A673 (cell line): Measurements from ENCODE around the gene MOK. TPM values are rescaled to one million over a fixed set of nuclear protein-coding genes. Genes with fewer than 3 reads are reported as not detected.

Source experiments
- BruUV-seq: library from RNA; stranded (reverse); fragments of 400-500 nt; replicated peaks from 2 replicates; lab custom pipeline; 2021; lab: Mats Ljungman, UMichigan
- CTCF ChIA-PET: fragments of 300-600 bp; sonication (Branson Sonifier 250); formaldehyde crosslinking; loops from one replicate; lab custom pipeline; 2022; ENCODE audit warnings: antibody characterized with exemption; lab: Charles Lee
- POLR2A ChIA-PET: fragments of 300-600 bp; sonication (Branson Sonifier 250); formaldehyde crosslinking; loops from one replicate; lab custom pipeline; 2022; ENCODE audit warnings: antibody characterized with exemption; ENCODE audit not compliant: low non-redundant PET; lab: Charles Lee
- DNase-seq: peaks from one replicate; pipeline ENCODE4 v3.0.0-alpha.2; 2015; ENCODE audit warnings: low spot score
- H3K27ac ChIP-seq: fragments of 200-600 bp; sonication (generic); 2 replicates; pipeline ENCODE4 v1.5.1; 2016; ENCODE audit warnings: mixed run types, low read depth, mild to moderate bottlenecking, mixed read lengths, antibody characterized with exemption, low read length; ENCODE audit not compliant: poor library complexity, severe bottlenecking
- H3K27me3 ChIP-seq: fragments of 200-600 bp; sonication (generic); replicated peaks from 2 replicates; pipeline ENCODE4 v1.6.1; 2017; ENCODE audit warnings: mixed run types, low read depth, mild to moderate bottlenecking, mixed read lengths, antibody characterized with exemption, low read length; ENCODE audit not compliant: insufficient read depth, poor library complexity
- H3K36me3 ChIP-seq: fragments of 200-600 bp; sonication (generic); 2 replicates; pipeline ENCODE4 v1.6.1; 2016; ENCODE audit warnings: mixed run types, mild to moderate bottlenecking, mixed read lengths, antibody characterized with exemption, low read length; ENCODE audit not compliant: insufficient read depth, poor library complexity, severe bottlenecking
- H3K4me1 ChIP-seq: fragments of 200-600 bp; sonication (generic); 2 replicates; pipeline ENCODE4 v1.6.1; 2017; ENCODE audit warnings: mixed run types, mild to moderate bottlenecking, mixed read lengths, antibody characterized with exemption, low read length; ENCODE audit not compliant: insufficient read depth, poor library complexity, severe bottlenecking
- H3K4me3 ChIP-seq: fragments of 200-600 bp; sonication (generic); 2 replicates; pipeline ENCODE4 v1.5.1; 2016; ENCODE audit warnings: low read depth, mixed run types, mild to moderate bottlenecking, mixed read lengths, low read length; ENCODE audit not compliant: poor library complexity, severe bottlenecking
- H3K9me3 ChIP-seq: fragments of 200-600 bp; sonication (generic); 2 replicates; pipeline ENCODE4 v1.6.1; 2016; ENCODE audit warnings: mixed run types, low read depth, mild to moderate bottlenecking, mixed read lengths, antibody characterized with exemption, low read length; ENCODE audit not compliant: poor library complexity, severe bottlenecking
- CTCF ChIP-seq: fragments of 300-800, 200-600 bp; sonication (generic); conservative IDR thresholded peaks from 2 replicates; pipeline ENCODE4 v1.5.1; 2017; ENCODE audit warnings: low read depth, mild to moderate bottlenecking, antibody characterized with exemption, low read length, moderate library complexity, mixed read lengths
- EZH2 ChIP-seq: fragments of 200-600 bp; sonication (generic); IDR thresholded peaks from 2 replicates; pipeline ENCODE4 v1.6.1; 2017; ENCODE audit warnings: borderline replicate concordance, low read depth, mild to moderate bottlenecking, mixed read lengths, antibody characterized with exemption, low read length; ENCODE audit not compliant: poor library complexity, severe bottlenecking
- intact Hi-C: fragments of 100-400 bp; cut with micrococcal nuclease; formaldehyde crosslinking; loops from one replicate; pipeline ENCODE4 v1.10.0; 2022; ENCODE audit not compliant: unreplicated experiment
- total RNA-seq: library from RNA; stranded (reverse); gene quantifications from 2 replicates; pipeline ENCODE4 v1.2.3, GENCODE V29; 2021

The MOK gene
- total RNA-seq, 1 experiment from 2014 or later: 27.4 TPM

GRCh38 chr14:102212356-102212755, 92.6 kb downstream of the MOK start:
- no TSS peak for BruUV-seq
- intact Hi-C loops: no loop called here
- peaks cover 13% of the 10 kb centered on the region for H3K36me3 ChIP-seq
- ChIA-PET POLR2A (no interaction called here), CTCF (no interaction called here)
- no peak for DNase-seq
- TF ChIP-seq CTCF: no peak
- H3K4me3 ChIP-seq: no peak overlapping the region
- no peaks in the 10 kb centered on the region for H3K9me3 ChIP-seq
- H3K27me3 ChIP-seq: no peaks in the 10 kb centered on the region
- no peak overlapping the region for H3K27ac ChIP-seq
- peaks cover 7% of the 10 kb centered on the region for H3K4me1 ChIP-seq

GRCh38 chr14:102211240-102211639, 93.7 kb downstream of the MOK start:
- Histone ChIP-seq H3K9me3 (no peaks in the 10 kb centered on the region), H3K4me3 (no peak overlapping the region), H3K4me1 (peaks cover 7% of the 10 kb centered on the region), H3K27me3 (no peaks in the 10 kb centered on the region), H3K27ac (no peak overlapping the region), H3K36me3 (peaks cover 13% of the 10 kb centered on the region)
- CTCF ChIA-PET: no interaction called here
- TF ChIP-seq EZH2 (no peak), CTCF (no peak)
- POLR2A ChIA-PET: no interaction called here
- no TSS peak for BruUV-seq
- no peak for DNase-seq
- intact Hi-C loops: no loop called here

- CTCF ChIA-PET: no interaction called here
Measured at GRCh38 chr14:102210421-102211042, 94.4 kb downstream of the MOK start.

More at GRCh38 chr14:102210421-102211042, 94.4 kb downstream of the MOK start:
- DNase-seq: no peak
- H3K27ac ChIP-seq: no peak overlapping the region
- H3K27me3 ChIP-seq: no peaks in the 10 kb centered on the region
- H3K4me1 ChIP-seq: peaks cover 7% of the 10 kb centered on the region
- TF ChIP-seq EZH2 (no peak), CTCF (no peak)
- POLR2A ChIA-PET: no interaction called here
- intact Hi-C loops: no loop called here
- H3K9me3 ChIP-seq: no peaks in the 10 kb centered on the region
- peaks cover 13% of the 10 kb centered on the region for H3K36me3 ChIP-seq
- H3K4me3 ChIP-seq: no peak overlapping the region
- BruUV-seq: no TSS peak
